H9 (cell line): ENCODE data around the gene FBXL15. TPM values are rescaled to one million over a fixed set of nuclear protein-coding genes. Genes with fewer than 3 reads are reported as not detected.

Experiments
- DNase-seq: peaks from one replicate; pipeline ENCODE4 v3.0.0-alpha.2; 2017
- H2AFZ ChIP-seq: one replicate; pipeline ENCODE4 v1.6.1; 2013; ENCODE audit warnings: mild to moderate bottlenecking, low read length, control low read depth, moderate library complexity
- H2AK5ac ChIP-seq: 2 replicates; pipeline ENCODE4 v1.6.1; 2013; ENCODE audit warnings: low read length, control low read depth, mixed read lengths; ENCODE audit not compliant: insufficient read length
- H2BK120ac ChIP-seq: one replicate; pipeline ENCODE4 v1.6.1; 2013; ENCODE audit warnings: low read depth, mild to moderate bottlenecking, low read length, control low read depth, inconsistent platforms; ENCODE audit not compliant: poor library complexity, severe bottlenecking
- H2BK12ac ChIP-seq: 2 replicates; pipeline ENCODE4 v1.6.1; 2013; ENCODE audit warnings: low read length, control low read depth, mixed read lengths, low read depth; ENCODE audit not compliant: insufficient read length
- H2BK15ac ChIP-seq: 2 replicates; pipeline ENCODE4 v1.6.1; 2013; ENCODE audit warnings: low read depth, low read length, control low read depth
- H2BK20ac ChIP-seq: one replicate; pipeline ENCODE4 v1.6.1; 2013; ENCODE audit warnings: low read depth, mild to moderate bottlenecking, low read length, control low read depth, inconsistent platforms; ENCODE audit not compliant: poor library complexity, severe bottlenecking
- H2BK5ac ChIP-seq: 2 replicates; pipeline ENCODE4 v1.6.1; 2013; ENCODE audit warnings: low read length, control low read depth, mixed read lengths; ENCODE audit not compliant: insufficient read length
- H3K14ac ChIP-seq: 2 replicates; pipeline ENCODE4 v1.6.1; 2013; ENCODE audit warnings: low read length, control low read depth; ENCODE audit not compliant: insufficient read depth
- H3K18ac ChIP-seq: 2 replicates; pipeline ENCODE4 v1.6.1; 2013; ENCODE audit warnings: low read depth, mild to moderate bottlenecking, mixed read lengths, low read length, control low read depth; ENCODE audit not compliant: insufficient read length
- H3K23ac ChIP-seq: 2 replicates; pipeline ENCODE4 v1.6.1; 2013; ENCODE audit warnings: low read length, control low read depth, mixed read lengths, low read depth; ENCODE audit not compliant: insufficient read length
- H3K23me2 ChIP-seq: 2 replicates; pipeline ENCODE4 v1.6.1; 2013; ENCODE audit warnings: low read depth, mild to moderate bottlenecking, mixed read lengths, low read length, control low read depth; ENCODE audit not compliant: insufficient read length, poor library complexity, severe bottlenecking
- H3K27ac ChIP-seq: 2 replicates; pipeline ENCODE4 v1.5.1; 2013; ENCODE audit warnings: low read length, control low read depth, mixed read lengths, low read depth; ENCODE audit not compliant: insufficient read length
- H3K27me3 ChIP-seq: 2 replicates; pipeline ENCODE4 v1.6.1; 2013; ENCODE audit warnings: low read length, control low read depth, inconsistent platforms; ENCODE audit not compliant: insufficient read depth
- H3K4ac ChIP-seq: 2 replicates; pipeline ENCODE4 v1.6.1; 2013; ENCODE audit warnings: low read depth, mild to moderate bottlenecking, control low read depth, inconsistent platforms, low read length, moderate library complexity
- H3K4me1 ChIP-seq: 2 replicates; pipeline ENCODE4 v1.6.1; 2013; ENCODE audit warnings: low read length, control low read depth, inconsistent platforms; ENCODE audit not compliant: insufficient read depth
- H3K4me2 ChIP-seq: 2 replicates; pipeline ENCODE4 v1.6.1; 2013; ENCODE audit warnings: low read length, control low read depth, mixed read lengths; ENCODE audit not compliant: insufficient read length, insufficient read depth
- H3K56ac ChIP-seq: 2 replicates; pipeline ENCODE4 v1.6.1; 2013; ENCODE audit warnings: low read depth, mild to moderate bottlenecking, mixed read lengths, low read length, control low read depth; ENCODE audit not compliant: insufficient read length
- H3K79me1 ChIP-seq: 2 replicates; pipeline ENCODE4 v1.6.1; 2013; ENCODE audit warnings: low read depth, mild to moderate bottlenecking, moderate library complexity, low read length, control low read depth, inconsistent platforms; ENCODE audit not compliant: insufficient read depth, poor library complexity, severe bottlenecking
- H3K79me2 ChIP-seq: 2 replicates; pipeline ENCODE4 v1.6.1; 2013; ENCODE audit warnings: low read length, control low read depth, inconsistent platforms; ENCODE audit not compliant: insufficient read depth
- H3K9ac ChIP-seq: 2 replicates; pipeline ENCODE4 v1.6.1; 2013; ENCODE audit warnings: low read length, control low read depth, mixed read lengths; ENCODE audit not compliant: insufficient read length; ENCODE audit errors: extremely low read depth
- H3K9me3 ChIP-seq: one replicate; pipeline ENCODE4 v1.6.1; 2013; ENCODE audit warnings: low read depth, low read length, inconsistent platforms; ENCODE audit not compliant: control insufficient read depth
- H3T11ph ChIP-seq: one replicate; pipeline ENCODE4 v1.6.1; 2013; ENCODE audit warnings: mild to moderate bottlenecking, low read length, control low read depth, inconsistent platforms
- H4K20me1 ChIP-seq: one replicate; pipeline ENCODE4 v1.6.1; 2013; ENCODE audit not compliant: control insufficient read depth, insufficient read length, insufficient read depth
- H4K5ac ChIP-seq: 2 replicates; pipeline ENCODE4 v1.6.1; 2013; ENCODE audit warnings: low read depth, mild to moderate bottlenecking, mixed read lengths, low read length, control low read depth; ENCODE audit not compliant: insufficient read length
- H4K8ac ChIP-seq: replicated peaks from 2 replicates; pipeline ENCODE4 v1.6.1; 2013; ENCODE audit warnings: low read length, control low read depth, mixed read lengths, low read depth; ENCODE audit not compliant: insufficient read length
- H4K91ac ChIP-seq: 2 replicates; pipeline ENCODE4 v1.6.1; 2013; ENCODE audit warnings: low read depth, mild to moderate bottlenecking, moderate library complexity, mixed read lengths, low read length, control low read depth; ENCODE audit not compliant: insufficient read length
- H3K27ac Mint-ChIP-seq, 3 experiments: 2 replicates in 2 of 3; 3 replicates in 1 of 3; pipeline ENCODE4 v1.8.0; 2020 to 2021; ENCODE audit warnings: mixed read lengths in 3 of 3, mild to moderate bottlenecking in 1 of 3, moderate library complexity in 1 of 3
- H3K27me3 Mint-ChIP-seq: 2 replicates; pipeline ENCODE4 v1.8.0; 2021; ENCODE audit warnings: low read depth, mild to moderate bottlenecking, moderate library complexity, mixed read lengths
- H3K36me3 Mint-ChIP-seq, 3 experiments: 2 replicates in 2 of 3; 3 replicates in 1 of 3; pipeline ENCODE4 v1.8.0; 2020 to 2021; ENCODE audit warnings: low read depth in 3 of 3, mixed read lengths in 3 of 3; ENCODE audit not compliant: insufficient read depth in 1 of 3
- H3K4me1 Mint-ChIP-seq, 2 experiments: 2 replicates each; pipeline ENCODE4 v1.8.0; 2020; ENCODE audit warnings: mixed read lengths in 2 of 2
- H3K4me3 Mint-ChIP-seq, 2 experiments: 2 replicates in 1 of 2; 3 replicates in 1 of 2; pipeline ENCODE4 v1.8.0; 2020 to 2021; ENCODE audit warnings: mild to moderate bottlenecking in 2 of 2, mixed read lengths in 2 of 2, moderate library complexity in 1 of 2
- H3K9me3 Mint-ChIP-seq, 2 experiments: 2 replicates in 1 of 2; 3 replicates in 1 of 2; pipeline ENCODE4 v1.8.0; 2020; ENCODE audit warnings: mild to moderate bottlenecking in 2 of 2, mixed read lengths in 2 of 2, moderate library complexity in 1 of 2
- CTCF ChIP-seq: fragments of 200-600 bp; sonication (generic); conservative IDR thresholded peaks from 3 replicates; pipeline ENCODE4 v1.8.0; 2021; ENCODE audit warnings: antibody characterized with exemption, mild to moderate bottlenecking
- WGBS: extraction: QIAGEN DNeasy Blood & Tissue Kit; methylation state at CpG from one replicate; pipeline ENCODE4 v1.1.7; 2013; ENCODE audit warnings: missing lambda C conversion rate, low lambda C conversion rate, mixed read lengths; ENCODE audit not compliant: insufficient read length; ENCODE audit errors: extremely low coverage; 5-methylcytosine and 5-hydroxymethylcytosine counted together
- total RNA-seq: library from RNA; stranded (reverse); gene quantifications from 2 replicates; pipeline ENCODE4 v1.2.1, GENCODE V29; 2021

Gene FBXL15
- total RNA-seq, 1 experiment from 2014 or later: 9.1 TPM

- DNase-seq: no peak
- Histone ChIP-seq H2BK12ac (no peak overlapping the region), H3K27me3 (peaks cover under 1% of the 10 kb centered on the region; the same call in 1 of the 2 replicates), H4K8ac (no peak overlapping the region), H3K23me2 (peaks cover 29% of the 10 kb centered on the region), H3K79me2 (no peaks in the 10 kb centered on the region), H3K9me3 (no peaks in the 10 kb centered on the region), H3K4ac (no peak overlapping the region), H3K9ac (no peak overlapping the region), H3K14ac (no peak overlapping the region), H3K79me1 (no peaks in the 10 kb centered on the region), H3K56ac (no peak overlapping the region), H4K5ac (no peak overlapping the region), H3K23ac (no peak overlapping the region), H3K27ac (no peak overlapping the region), H2BK15ac (no peak overlapping the region), H2BK20ac (no peak overlapping the region), H3K4me2 (no peak overlapping the region), H3T11ph (no peak overlapping the region), H4K20me1 (no peaks in the 10 kb centered on the region), H3K18ac (no peak overlapping the region), H2BK5ac (no peak overlapping the region), H2BK120ac (no peak overlapping the region), H2AFZ (no peak overlapping the region), H3K4me1 (0 out of 2 replicates have a peak, but pooled peaks cover 2% of the 10 kb centered on the region), H4K91ac (no peak overlapping the region), H2AK5ac (no peak overlapping the region)
- Mint-ChIP-seq H3K9me3 (no peaks in the 10 kb centered on the region; a peak in 1 of 5 replicates), H3K36me3 (no peaks in the 10 kb centered on the region), H3K27ac (no peak overlapping the region), H3K4me3 (no peak overlapping the region), H3K27me3 (peaks cover 45% of the 10 kb centered on the region), H3K4me1 (peaks cover 20 to 41% of the 10 kb centered on the region in 2 experiments)
- WGBS: no CpG with 5 or more reads among the region's 20 CpGs
- no peak for TF ChIP-seq CTCF
Measured at GRCh38 chr10:102416695-102417094, 3.9 kb upstream of the FBXL15 start.
